ENCODE measurements around the gene INO80B.

INO80B gene

GRCh38 chr2:74503506-74504475 is 48.9 kb downstream of the INO80B start:
- DNase-seq, result no peak

DNA sequence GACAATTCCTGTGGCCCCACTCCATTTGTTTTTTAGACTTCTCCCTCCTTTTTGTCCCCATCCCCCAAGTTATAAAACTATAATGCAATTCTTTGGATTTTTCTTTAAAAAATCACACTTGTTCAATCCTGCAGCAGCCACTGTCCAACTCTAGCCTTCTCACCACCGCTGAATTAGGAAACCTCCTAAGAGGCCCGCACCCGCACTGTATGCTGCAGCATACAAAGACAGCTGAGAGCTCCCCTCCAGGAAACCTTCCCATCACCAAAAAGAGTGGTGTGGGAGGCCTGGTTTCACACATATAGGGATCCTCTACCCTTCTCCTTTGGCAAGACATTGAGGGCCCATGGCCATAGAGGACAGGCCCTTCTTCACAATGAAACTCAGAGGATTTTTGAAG is 49.7 kb downstream of the INO80B start:
- no peak for DNase-seq

DNA sequence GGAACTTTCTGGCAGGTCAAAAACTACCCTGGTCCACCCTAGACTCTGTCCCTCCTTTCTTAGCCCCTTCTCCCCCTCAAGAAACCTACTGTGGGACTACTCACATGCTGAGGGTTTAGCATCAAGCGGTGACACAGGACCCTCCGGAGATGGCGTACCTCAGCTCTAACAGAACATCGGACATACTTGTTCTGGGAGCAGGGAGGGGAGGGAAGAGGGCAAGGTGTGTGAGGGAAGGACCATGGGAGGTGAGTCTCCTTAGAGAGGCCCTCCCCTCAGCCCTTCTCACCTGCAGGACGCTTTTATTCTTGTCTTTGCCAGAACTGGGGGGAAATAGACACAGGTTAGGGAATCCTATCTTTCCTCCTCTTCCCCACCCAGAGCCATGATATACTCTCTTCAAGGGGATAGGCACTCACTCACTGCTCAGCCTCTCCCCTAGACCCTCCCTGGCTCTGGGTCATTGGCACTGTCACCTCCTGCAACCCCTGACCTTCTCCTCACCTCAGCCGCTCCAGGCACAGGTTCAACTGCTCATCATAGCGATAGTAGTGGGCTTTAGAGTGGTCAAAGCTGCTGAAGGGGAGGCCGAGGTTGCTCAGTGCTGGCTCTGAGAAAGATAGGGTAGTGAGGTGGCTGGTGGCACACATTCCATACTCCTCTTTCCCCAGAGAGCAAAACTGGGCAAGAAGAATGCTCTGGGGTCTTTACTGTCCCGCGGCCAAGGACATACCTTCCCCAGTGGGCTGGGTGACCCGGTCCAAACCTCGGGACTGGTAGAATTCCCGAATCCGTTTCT is 50.8 kb downstream of the INO80B start:
- DNase-seq, result no peak

GRCh38 chr2:74507145-74507925 is 52.4 kb downstream of the INO80B start, which contains the start of gene PCGF1:
TSS of gene PCGF1 (minus strand) at chr2:74507695. CDS start at chr2:74507668, 27 bp downstream.
- DNase-seq, result peak; percentile 99

Data from hematopoietic multipotent progenitor cell treated with erythropoietin and hydrocortisone succinate and interleukin-3 and kit ligand, for 4 days (in vitro differentiated cells).